ENCODE results near the gene CSMD2. TPM values are rescaled to one million over a fixed set of nuclear protein-coding genes. Genes with fewer than 3 reads are reported as not detected.

The CSMD2 gene
- total and polyA plus RNA-seq, 2 of the 8 experiments (the other 6 are each of a cell fraction or from before 2014, with no cell fraction given): 7.0 to 14.7 TPM

DNA sequence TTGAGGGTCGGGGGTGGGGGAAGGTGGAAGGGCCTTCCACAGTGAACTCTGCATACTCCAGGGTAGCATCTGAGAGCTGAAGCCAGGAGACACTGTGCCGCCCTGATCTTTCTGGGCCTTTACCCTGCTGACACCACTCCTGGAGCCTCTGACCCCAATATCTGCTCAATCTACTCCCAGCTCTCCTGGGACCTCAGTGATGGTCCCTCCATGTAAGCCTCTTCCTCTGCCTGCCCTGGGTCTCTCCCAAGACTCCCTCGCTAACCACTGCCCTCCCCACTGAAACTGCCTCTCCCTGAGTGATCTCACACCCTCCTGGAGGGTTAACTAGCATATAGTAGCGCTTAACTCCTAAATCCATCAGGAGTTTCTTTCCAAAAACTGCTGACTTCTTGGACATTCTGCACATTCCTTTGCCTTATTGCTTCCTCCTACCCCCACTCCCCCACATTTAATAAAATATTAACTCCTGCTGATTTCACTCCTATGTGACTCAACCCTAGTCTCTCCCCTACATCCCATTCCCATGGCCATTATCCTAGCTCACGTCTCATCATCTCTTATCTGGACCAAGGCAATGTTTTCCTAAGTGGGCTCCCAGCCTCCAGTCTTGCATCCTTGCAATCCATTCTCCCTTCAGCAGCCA is 155.6 kb downstream of the CSMD2 start (continued):
- TF ChIP-seq KDM5A (IDR thresholded peaks at IDR 0.05; ENCODE audit: low read length) (no peak), USF2 (IDR thresholded peaks at IDR 0.05; ENCODE audit: low read length) (no peak), CBX5 (IDR thresholded peaks at IDR 0.05; ENCODE audit: low read depth, low read length) (no peak), CREB1 (IDR thresholded peaks at IDR 0.05) (no peak), PHF8 (conservative IDR thresholded peaks at IDR 0.05; ENCODE audit: low read depth, low read length) (no peak), TAF1 (IDR thresholded peaks at IDR 0.05; ENCODE audit: low read depth, low read length) (no peak), ASH2L (IDR thresholded peaks at IDR 0.05; ENCODE audit: low read length) (no peak)
- TF ChIP-seq, protein P1, sequence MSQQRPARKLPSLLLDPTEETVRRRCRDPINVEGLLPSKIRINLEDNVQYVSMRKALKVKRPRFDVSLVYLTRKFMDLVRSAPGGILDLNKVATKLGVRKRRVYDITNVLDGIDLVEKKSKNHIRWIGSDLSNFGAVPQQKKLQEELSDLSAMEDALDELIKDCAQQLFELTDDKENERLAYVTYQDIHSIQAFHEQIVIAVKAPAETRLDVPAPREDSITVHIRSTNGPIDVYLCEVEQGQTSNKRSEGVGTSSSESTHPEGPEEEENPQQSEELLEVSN (IDR thresholded peaks at IDR 0.05): no peak
